ENCODE measurements around the gene TMEM190.

- TF ChIP-seq POLR2AphosphoS5 (IDR thresholded peaks at IDR 0.05; ENCODE audit: low read depth, low read length) (no peak), CTCF (IDR thresholded peaks at IDR 0.05) (no peak), REST (IDR thresholded peaks at IDR 0.05; ENCODE audit: insufficient read depth in 1 of 2, low read depth in 2 of 2, low read length in 1 of 2) (no peak)
These were observed 2.5 kb downstream of the TMEM190 start for GRCh38 chr19:55379174-55379573.
